ENCODE data around the gene JAKMIP2.
"Not testable (repeated sequence)": the region's sequence is repeated elsewhere in the genome, so short reads cannot be mapped to it uniquely, and the experiment has no call there.

The JAKMIP2 gene

GRCh38 chr5:147782110-147783028 is at the start of gene JAKMIP2:
JAKMIP2 (minus strand) TSS chr5:147782728; CDS start chr5:147671806, 110,922 bp downstream.
- DNase-seq (ENCODE audit: low read depth): peak; percentile 6

GRCh38 chr5:147831465-147831864 is 48.9 kb upstream of the JAKMIP2 start, which contains the start of gene SPINK1:
SPINK1 (minus strand) TSS chr5:147831671; CDS start chr5:147831577, 94 bp downstream.
- DNase-seq (ENCODE audit: low read depth): no peak

DNA sequence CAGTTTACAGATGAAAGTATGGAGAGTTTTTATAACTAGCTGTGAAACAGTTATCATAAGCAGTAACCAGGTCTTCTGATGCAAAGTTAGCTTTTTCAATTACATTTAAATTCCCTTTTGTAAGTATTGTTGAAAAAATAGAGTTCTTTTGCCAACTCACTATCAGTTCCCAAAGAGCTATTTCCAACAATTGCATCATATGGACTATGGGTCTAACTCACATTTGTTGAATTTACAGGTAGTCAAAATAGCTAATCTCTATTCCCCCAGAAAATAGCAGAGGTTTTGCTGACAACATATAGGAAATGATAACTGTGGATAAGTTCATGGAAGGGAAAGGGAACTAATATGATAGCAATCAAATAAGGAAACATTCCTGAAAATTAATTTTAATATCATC is 47.5 kb upstream of the JAKMIP2 start:
- DNase-seq (ENCODE audit: low read depth): no peak

GRCh38 chr5:147827017-147827416 is 44.5 kb upstream of the JAKMIP2 start:
- not testable (repeated sequence) for DNase-seq (ENCODE audit: low read depth)

DNA sequence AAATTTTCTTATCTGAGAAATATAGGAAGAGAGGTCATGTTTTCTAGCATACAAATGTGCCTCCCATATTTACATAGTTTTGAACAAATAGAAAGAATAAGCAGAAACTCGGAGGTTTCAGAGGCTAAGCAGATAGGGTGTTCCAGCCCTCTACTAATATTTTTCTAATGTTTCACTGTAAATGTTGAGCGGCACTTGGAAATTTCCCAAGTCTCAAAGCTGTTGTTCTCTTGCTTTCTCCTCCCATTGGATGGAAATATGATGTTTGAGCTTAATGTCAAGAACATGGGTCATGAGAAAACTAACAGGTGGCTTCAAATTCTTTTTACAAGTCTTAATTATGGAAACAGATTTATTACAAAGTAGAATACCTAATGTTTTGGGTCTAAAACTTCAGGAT is 43.8 kb upstream of the JAKMIP2 start:
- DNase-seq (ENCODE audit: low read depth): no peak

- peak; percentile 33 for DNase-seq (ENCODE audit: low read depth)
Measured at GRCh38 chr5:147822686-147823491, 40.4 kb upstream of the JAKMIP2 start.

- DNase-seq (ENCODE audit: low read depth): not testable (repeated sequence)
Measured at GRCh38 chr5:147822222-147822621, 39.7 kb upstream of the JAKMIP2 start.

GRCh38 chr5:147821766-147822165 is 39.2 kb upstream of the JAKMIP2 start:
- DNase-seq (ENCODE audit: low read depth): no peak

- DNase-seq (ENCODE audit: low read depth): no peak
Measured at GRCh38 chr5:147819261-147819770, 36.8 kb upstream of the JAKMIP2 start.

- DNase-seq (ENCODE audit: low read depth): no peak
Measured at GRCh38 chr5:147818290-147818689, 35.8 kb upstream of the JAKMIP2 start.

DNA sequence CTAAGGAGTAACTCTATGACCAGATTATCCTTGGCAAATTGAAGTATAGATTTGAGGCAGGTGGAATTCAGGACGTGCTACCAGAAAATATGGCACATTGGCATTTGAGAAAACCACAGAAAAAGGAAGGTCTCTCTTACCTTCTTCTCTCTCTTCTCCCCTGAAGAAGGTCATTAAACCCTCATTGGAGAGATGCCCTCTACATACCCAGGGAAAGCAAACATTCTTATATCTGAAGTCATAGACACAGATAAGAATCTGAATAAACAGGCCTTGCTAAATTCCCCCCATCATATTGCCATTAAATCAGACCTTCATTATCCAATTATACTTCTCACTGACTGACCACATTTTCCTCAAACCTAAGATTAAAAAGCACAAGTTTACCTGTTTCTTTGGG is 31.2 kb upstream of the JAKMIP2 start:
- no peak for DNase-seq (ENCODE audit: low read depth)

GRCh38 chr5:147809830-147810666 is 27.5 kb upstream of the JAKMIP2 start:
- no peak for DNase-seq (ENCODE audit: low read depth)

GRCh38 chr5:147805030-147805454 is 22.5 kb upstream of the JAKMIP2 start:
- no peak for DNase-seq (ENCODE audit: low read depth)

DNA sequence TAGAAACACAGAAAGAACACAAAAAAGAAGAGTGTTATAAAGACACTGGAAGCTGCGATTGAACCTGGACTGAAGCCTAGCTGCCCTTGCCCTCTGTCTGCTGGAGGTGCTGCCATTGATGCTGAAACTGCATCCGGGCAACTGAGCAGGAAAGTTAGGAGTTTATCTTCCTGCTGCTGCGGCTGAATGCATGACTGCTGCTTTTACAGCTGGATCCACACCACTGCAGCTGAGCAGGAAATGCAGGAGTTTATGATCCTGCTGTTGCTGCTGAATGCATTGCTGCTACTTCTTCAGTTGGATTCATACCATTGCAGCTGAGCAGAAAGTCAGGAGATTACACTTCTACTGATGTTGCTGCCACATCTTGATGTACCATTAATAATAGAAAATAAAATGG is 21.8 kb upstream of the JAKMIP2 start:
- DNase-seq (ENCODE audit: low read depth): no peak

DNA sequence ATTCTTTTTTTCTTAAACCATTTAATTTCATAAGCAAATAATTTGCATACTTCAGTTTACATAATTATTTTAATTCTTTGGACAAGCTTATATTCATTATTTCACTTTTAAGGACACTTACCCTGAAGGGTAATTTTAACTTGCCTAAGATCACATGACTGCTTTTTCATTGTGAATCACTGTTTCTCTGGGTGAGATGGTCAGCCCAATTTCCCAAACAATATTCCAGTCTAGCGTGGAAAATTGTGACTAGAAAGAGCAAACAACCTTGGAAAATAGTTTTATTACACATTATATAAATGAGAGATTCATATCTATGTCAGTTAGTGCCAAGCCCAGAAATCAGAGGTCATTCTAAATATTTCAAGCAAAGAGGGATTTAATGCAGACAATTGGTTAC is 21.4 kb upstream of the JAKMIP2 start:
- DNase-seq (ENCODE audit: low read depth): peak; percentile 14

DNA sequence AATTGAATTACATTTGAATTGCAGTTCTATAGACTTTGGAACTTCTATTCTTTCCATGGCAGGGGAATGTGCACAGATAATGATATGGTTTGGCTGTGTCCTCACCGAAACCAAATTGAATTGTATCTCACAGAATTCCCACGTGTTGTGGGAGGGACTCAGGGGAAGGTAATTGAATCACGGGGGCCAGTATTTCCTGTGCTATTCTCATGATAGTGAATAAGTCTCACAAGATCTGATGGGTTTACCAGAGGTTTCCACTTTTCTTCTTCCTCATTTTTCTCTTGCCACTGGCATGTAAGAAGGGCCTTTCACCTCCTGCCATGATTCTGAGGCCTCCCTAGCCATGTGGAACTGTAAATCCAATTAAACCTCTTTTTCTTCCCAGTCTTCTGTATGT is 20.6 kb upstream of the JAKMIP2 start:
- DNase-seq (ENCODE audit: low read depth): not testable (repeated sequence)

- DNase-seq (ENCODE audit: low read depth): no peak
Measured at GRCh38 chr5:147801461-147801860, 18.9 kb upstream of the JAKMIP2 start.

DNA sequence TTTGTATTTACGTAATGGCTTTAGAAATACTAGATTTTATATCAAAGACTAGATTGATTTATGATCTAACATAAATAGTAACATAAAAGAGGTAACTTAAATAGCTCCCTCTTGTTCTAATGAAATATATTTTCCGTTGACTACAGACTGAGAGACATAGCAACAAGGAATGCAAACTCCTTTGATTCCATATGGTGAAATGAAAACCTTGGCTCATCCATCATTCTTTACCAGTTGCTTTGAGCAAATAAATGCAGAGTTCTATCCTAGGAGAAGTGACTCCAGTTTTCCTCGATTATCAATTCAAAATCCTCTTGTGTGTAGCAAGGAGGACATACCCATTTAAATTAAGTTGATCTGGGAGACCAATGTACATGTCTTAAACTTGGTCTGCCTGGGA is 18.0 kb upstream of the JAKMIP2 start:
- no peak for DNase-seq (ENCODE audit: low read depth)

GRCh38 chr5:147796556-147797308 is 14.2 kb upstream of the JAKMIP2 start:
- no peak for DNase-seq (ENCODE audit: low read depth)

GRCh38 chr5:147791181-147791580 is 8.7 kb upstream of the JAKMIP2 start:
- DNase-seq (ENCODE audit: low read depth): no peak

- no peak for DNase-seq (ENCODE audit: low read depth)
Measured at GRCh38 chr5:147789820-147790219, 7.3 kb upstream of the JAKMIP2 start.

Measured in stromal cell of bone marrow (primary cell).